Measurements from ENCODE around the gene MATCAP1. TPM values are rescaled to one million over a fixed set of nuclear protein-coding genes. Genes with fewer than 3 reads are reported as not detected.

The MATCAP1 gene
- total and polyA plus RNA-seq, 2 donors from 2014 or later, result 15.5 to 38.8 TPM

- no peak overlapping the region for H3K27ac ChIP-seq (ENCODE audit: low read depth in 2 of 2, low read length in 2 of 2)
- no peaks in the 10 kb centered on the region for H3K9me3 ChIP-seq (ENCODE audit: control insufficient read depth in 2 of 3, insufficient read depth in 1 of 3, low read length in 3 of 3)
- peaks cover 50% of the 10 kb centered on the region for H3K27me3 ChIP-seq (ENCODE audit: control insufficient read depth, insufficient read depth, low read length)
- H3K9ac ChIP-seq (ENCODE audit: low read length in 3 of 3), result peak overlapping the region in 1 of 3 donors; percentile 9
- H3K4me1 ChIP-seq (ENCODE audit: control insufficient read depth in 2 of 3, insufficient read depth in 2 of 3, low read depth in 1 of 3, low read length in 3 of 3), result peaks cover 0 to 43% (median 6%) of the 10 kb centered on the region in 3 donors
- no peak for TF ChIP-seq CTCF (IDR thresholded peaks at IDR 0.05; ENCODE audit: borderline replicate concordance, extremely low read depth, insufficient read depth)
- DNase-seq, result peak in 1 of 5 donors; percentile 54
- intact Hi-C loops (cut with DNase I), result no loop called here
- H3K36me3 ChIP-seq (ENCODE audit: control insufficient read depth in 2 of 3, insufficient read depth in 3 of 3, low read length in 3 of 3), result no peaks in the 10 kb centered on the region
- FAIRE-seq, result no peak
- H3K4me3 ChIP-seq (ENCODE audit: low read length in 3 of 3), result peak overlapping the region in 1 of 3 donors; percentile 49
These were observed 21.1 kb downstream of the MATCAP1 start for GRCh38 chr16:67162506-67163163.

- no peak overlapping the region for H3K9ac ChIP-seq (ENCODE audit: low read length in 3 of 3)
- no peak overlapping the region for H3K27ac ChIP-seq (ENCODE audit: low read depth in 2 of 2, low read length in 2 of 2)
- peaks cover 52% of the 10 kb centered on the region for H3K27me3 ChIP-seq (ENCODE audit: control insufficient read depth, insufficient read depth, low read length)
- peak in 2 of 5 donors; percentile 53 to 78 for DNase-seq
- peak overlapping the region in 1 of 3 donors; percentile 88 for H3K4me3 ChIP-seq (ENCODE audit: low read length in 3 of 3)
- no peak for FAIRE-seq
- TF ChIP-seq CTCF (IDR thresholded peaks at IDR 0.05; ENCODE audit: borderline replicate concordance, extremely low read depth, insufficient read depth), result no peak
- H3K36me3 ChIP-seq (ENCODE audit: control insufficient read depth in 2 of 3, insufficient read depth in 3 of 3, low read length in 3 of 3), result no peaks in the 10 kb centered on the region
- peaks cover 0 to 43% (median 6%) of the 10 kb centered on the region in 3 donors for H3K4me1 ChIP-seq (ENCODE audit: control insufficient read depth in 2 of 3, insufficient read depth in 2 of 3, low read depth in 1 of 3, low read length in 3 of 3)
- intact Hi-C loops (cut with DNase I), result no loop called here
- no peaks in the 10 kb centered on the region for H3K9me3 ChIP-seq (ENCODE audit: control insufficient read depth in 2 of 3, insufficient read depth in 1 of 3, low read length in 3 of 3)
These were observed 22.1 kb downstream of the MATCAP1 start for GRCh38 chr16:67161595-67162058.

GRCh38 chr16:67158637-67159600 is 24.8 kb downstream of the MATCAP1 start:
- Histone ChIP-seq H3K9ac (ENCODE audit: low read length in 3 of 3) (peak overlapping the region in 2 of 3 donors; percentile 18 to 90), H3K9me3 (ENCODE audit: control insufficient read depth in 2 of 3, insufficient read depth in 1 of 3, low read length in 3 of 3) (no peaks in the 10 kb centered on the region), H3K4me3 (ENCODE audit: low read length in 3 of 3) (peak overlapping the region; percentile 33 to 88 (median 77)), H3K36me3 (ENCODE audit: control insufficient read depth in 2 of 3, insufficient read depth in 3 of 3, low read length in 3 of 3) (no peaks in the 10 kb centered on the region), H3K4me1 (ENCODE audit: control insufficient read depth in 2 of 3, insufficient read depth in 2 of 3, low read depth in 1 of 3, low read length in 3 of 3) (peaks cover 0 to 40% (median 6%) of the 10 kb centered on the region in 3 donors), H3K27me3 (ENCODE audit: control insufficient read depth, insufficient read depth, low read length) (peaks cover 54% of the 10 kb centered on the region), H3K27ac (ENCODE audit: low read depth in 2 of 2, low read length in 2 of 2) (peak overlapping the region; percentile 8 to 67)
- peak in 4 of 5 donors; percentile 10 to 91 (median 61) for DNase-seq
- TF ChIP-seq CTCF (IDR thresholded peaks at IDR 0.05; ENCODE audit: borderline replicate concordance, extremely low read depth, insufficient read depth), result no peak
- intact Hi-C loops (cut with DNase I), result no loop called here
- FAIRE-seq, result no peak
